Activated naive CD8-positive, alpha-beta T cell treated with anti-CD3 and anti-CD28 coated beads, Interleukin-2, amount 10 ng/mL, durations not matched to agents 7 days and 5 days (primary cell): ENCODE data around the gene ZNF205. TPM values are rescaled to one million over a fixed set of nuclear protein-coding genes. Genes with fewer than 3 reads are reported as not detected.

Experiments
- ATAC-seq: fragments of 150-1000 bp; cut with Tn5 transposase; one replicate; pipeline ENCODE4 v1.10.0; 2021; ENCODE audit warnings: low read depth, moderate library complexity
- POLR2A ChIA-PET: fragments of 350-600 bp; sonication (Branson Sonifier 250); formaldehyde crosslinking; loops from one replicate; lab custom pipeline; 2021; ENCODE audit warnings: antibody characterized with exemption; lab: Charles Lee
- DNase-seq: peaks from one replicate; pipeline ENCODE4 v3.0.0; 2021
- H3K27ac Mint-ChIP-seq: one replicate; pipeline ENCODE4 v1.8.0; 2022; ENCODE audit warnings: mild to moderate bottlenecking, mixed read lengths
- H3K27me3 Mint-ChIP-seq: one replicate; pipeline ENCODE4 v1.8.0; 2022; ENCODE audit warnings: mild to moderate bottlenecking, moderate library complexity, mixed read lengths
- H3K36me3 Mint-ChIP-seq: one replicate; pipeline ENCODE4 v1.8.0; 2021; ENCODE audit warnings: mild to moderate bottlenecking, mixed read lengths
- H3K4me1 Mint-ChIP-seq: one replicate; pipeline ENCODE4 v1.8.0; 2021; ENCODE audit warnings: mixed read lengths
- H3K4me3 Mint-ChIP-seq: one replicate; pipeline ENCODE4 v1.8.0; 2022; ENCODE audit warnings: mild to moderate bottlenecking, moderate library complexity, mixed read lengths
- H3K9me3 Mint-ChIP-seq: one replicate; pipeline ENCODE4 v1.8.0; 2021; ENCODE audit warnings: mixed read lengths
- total RNA-seq, 2 experiments: library from RNA; stranded (reverse); gene quantifications; one replicate each; pipeline ENCODE4 v1.2.3, GENCODE V29; 2021

The ZNF205 gene
- total RNA-seq, 2 experiments from 2014 or later, result not detected

- peaks cover 4% of the 10 kb centered on the region for H3K36me3 Mint-ChIP-seq
- peaks cover 2% of the 10 kb centered on the region for H3K27me3 Mint-ChIP-seq
- POLR2A ChIA-PET, result interaction anchor here (0.7 to 4.7 kb wide), 13 partner anchors 21 to 51 kb away, joined by 3 to 27 read pairs (median 6); partner anchors contain the start of genes IL32 and ZNF213
- H3K9me3 Mint-ChIP-seq, result no peaks in the 10 kb centered on the region
- H3K4me1 Mint-ChIP-seq, result peaks cover 35% of the 10 kb centered on the region
- H3K27ac Mint-ChIP-seq, result peak within 1 kb of the TSS; percentile 90
- DNase-seq, result no peak
- ATAC-seq, result no peak
- peak within 1 kb of the TSS; percentile 89 for H3K4me3 Mint-ChIP-seq
Measured at GRCh38 chr16:3098459-3099394, 13.7 kb upstream of the ZNF205 start, which contains the start of gene ZSCAN10. ZSCAN10 (minus strand) TSS chr16:3099294; CDS start chr16:3092937, 6,357 bp downstream.

- DNase-seq (no peak), ATAC-seq (no peak)
- Mint-ChIP-seq H3K27ac (no peak overlapping the region), H3K4me1 (peaks cover 35% of the 10 kb centered on the region), H3K9me3 (no peaks in the 10 kb centered on the region), H3K4me3 (no peak overlapping the region), H3K27me3 (peaks cover 2% of the 10 kb centered on the region), H3K36me3 (peaks cover 4% of the 10 kb centered on the region)
- POLR2A ChIA-PET, result interaction anchor here (0.6 to 4.7 kb wide), 9 partner anchors 21 to 52 kb away, joined by 4 to 27 read pairs (median 6); partner anchors contain the start of genes IL32 and ZNF213
Measured at GRCh38 chr16:3099395-3099731, 13.0 kb upstream of the ZNF205 start.

- Mint-ChIP-seq H3K36me3 (no peaks in the 10 kb centered on the region), H3K4me1 (peaks cover 29% of the 10 kb centered on the region), H3K27ac (peak overlapping the region; percentile 90), H3K9me3 (no peaks in the 10 kb centered on the region), H3K4me3 (peak overlapping the region; percentile 89), H3K27me3 (peaks cover 2% of the 10 kb centered on the region)
- peak; percentile 94 for DNase-seq
- POLR2A ChIA-PET, result interaction anchor here (0.6 to 4.7 kb wide), 9 partner anchors 23 to 52 kb away, joined by 3 to 27 read pairs (median 6); partner anchors contain the start of genes IL32 and ZNF213
- ATAC-seq, result peak; percentile 82
Measured at GRCh38 chr16:3099732-3100499, 12.5 kb upstream of the ZNF205 start.

- peak overlapping the region; percentile 85 for H3K27ac Mint-ChIP-seq
- no peaks in the 10 kb centered on the region for H3K36me3 Mint-ChIP-seq
- ATAC-seq (no peak), DNase-seq (no peak)
- peaks cover 2% of the 10 kb centered on the region for H3K27me3 Mint-ChIP-seq
- no peaks in the 10 kb centered on the region for H3K9me3 Mint-ChIP-seq
- POLR2A ChIA-PET, result interaction anchor here (1.3 to 4.7 kb wide), 7 partner anchors 21 to 42 kb away, joined by 3 to 27 read pairs (median 5); partner anchors contain the start of gene IL32
- peak overlapping the region; percentile 73 for H3K4me3 Mint-ChIP-seq
- H3K4me1 Mint-ChIP-seq, result peaks cover 28% of the 10 kb centered on the region
Measured at GRCh38 chr16:3101018-3101840, 11.2 kb upstream of the ZNF205 start.

- H3K4me1 Mint-ChIP-seq, result peaks cover 31% of the 10 kb centered on the region
- no peaks in the 10 kb centered on the region for H3K9me3 Mint-ChIP-seq
- POLR2A ChIA-PET, result interaction anchor here (0.6 to 2.1 kb wide), 6 partner anchors 21 to 520 kb away, joined by 3 to 7 read pairs (median 4); partner anchors contain the start of genes IL32 and ZNF213
- no peak for DNase-seq
- H3K27me3 Mint-ChIP-seq, result peaks cover 2% of the 10 kb centered on the region
- H3K36me3 Mint-ChIP-seq, result no peaks in the 10 kb centered on the region
- H3K4me3 Mint-ChIP-seq, result peak overlapping the region; percentile 71
- peak overlapping the region; percentile 78 for H3K27ac Mint-ChIP-seq
- no peak for ATAC-seq
Measured at GRCh38 chr16:3101841-3102470, 10.4 kb upstream of the ZNF205 start.

GRCh38 chr16:3106205-3106928 lies 6.0 kb upstream of the ZNF205 start:
- Mint-ChIP-seq H3K4me1 (peaks cover 20% of the 10 kb centered on the region), H3K36me3 (no peaks in the 10 kb centered on the region), H3K27ac (peak overlapping the region; percentile 89), H3K4me3 (peak overlapping the region; percentile 82), H3K27me3 (peaks cover 2% of the 10 kb centered on the region), H3K9me3 (no peaks in the 10 kb centered on the region)
- peak; percentile 89 for ATAC-seq
- peak; percentile 95 for DNase-seq
- POLR2A ChIA-PET, result interaction anchor here (0.6 to 2.6 kb wide), 17 partner anchors 9 to 86 kb away, joined by 3 to 31 read pairs (median 5); partner anchors contain the start of genes IL32, TNFRSF12A and ZNF213

- DNase-seq (no peak), ATAC-seq (no peak)
- no peaks in the 10 kb centered on the region for H3K9me3 Mint-ChIP-seq
- H3K27ac Mint-ChIP-seq, result no peak overlapping the region
- H3K27me3 Mint-ChIP-seq, result peaks cover 2% of the 10 kb centered on the region
- no peak overlapping the region for H3K4me3 Mint-ChIP-seq
- no peaks in the 10 kb centered on the region for H3K36me3 Mint-ChIP-seq
- POLR2A ChIA-PET, result no interaction called here
- H3K4me1 Mint-ChIP-seq, result no peaks in the 10 kb centered on the region
Measured at GRCh38 chr16:3112881-3113574, 642 bp downstream of the ZNF205 start.

GRCh38 chr16:3113765-3114479 lies 1.5 kb downstream of the ZNF205 start:
- no peak for DNase-seq
- no peak for ATAC-seq
- POLR2A ChIA-PET, result no interaction called here
- Mint-ChIP-seq H3K36me3 (no peaks in the 10 kb centered on the region), H3K27ac (no peak overlapping the region), H3K27me3 (peaks cover 2% of the 10 kb centered on the region), H3K4me3 (no peak overlapping the region), H3K9me3 (no peaks in the 10 kb centered on the region), H3K4me1 (no peaks in the 10 kb centered on the region)

GRCh38 chr16:3115003-3115402 lies 2.6 kb downstream of the ZNF205 start:
- no peak for DNase-seq
- H3K27me3 Mint-ChIP-seq, result no peaks in the 10 kb centered on the region
- H3K27ac Mint-ChIP-seq, result no peak overlapping the region
- POLR2A ChIA-PET, result no interaction called here
- no peaks in the 10 kb centered on the region for H3K36me3 Mint-ChIP-seq
- H3K9me3 Mint-ChIP-seq, result no peaks in the 10 kb centered on the region
- no peak for ATAC-seq
- H3K4me3 Mint-ChIP-seq, result no peak overlapping the region
- no peaks in the 10 kb centered on the region for H3K4me1 Mint-ChIP-seq

- ATAC-seq (no peak), DNase-seq (no peak)
- Mint-ChIP-seq H3K27ac (no peak overlapping the region), H3K4me3 (no peak overlapping the region), H3K27me3 (no peaks in the 10 kb centered on the region), H3K36me3 (no peaks in the 10 kb centered on the region), H3K9me3 (no peaks in the 10 kb centered on the region), H3K4me1 (no peaks in the 10 kb centered on the region)
- POLR2A ChIA-PET, result no interaction called here
Measured at GRCh38 chr16:3115561-3115960, 3.2 kb downstream of the ZNF205 start.
